OCI-LY7 (cell line): ENCODE results near the gene CHPT1.

Source experiments
- CTCF ChIP-seq: fragments of 200-600 bp; sonication (generic); conservative IDR thresholded peaks from 2 replicates; pipeline ENCODE4 v1.5.1; 2014; ENCODE audit warnings: mild to moderate bottlenecking, antibody characterized with exemption, low read length, moderate library complexity, mixed read lengths
- EZH2phosphoT487 ChIP-seq: fragments of 200-600 bp; sonication (generic); IDR thresholded peaks from 2 replicates; pipeline ENCODE4 v1.6.1; 2018; ENCODE audit warnings: low read depth, borderline replicate concordance, mild to moderate bottlenecking, mixed run types, antibody characterized with exemption, low read length, moderate library complexity, mixed read lengths

GRCh38 chr12:101653503-101653902, 43.9 kb upstream of the CHPT1 start:
- TF ChIP-seq CTCF, result no peak
- TF ChIP-seq EZH2phosphoT487, result no peak
